HG02642 (cell line): ENCODE results near the gene PGRMC1.
A peak's percentile ranks its signal among the peaks of the same experiment; 100 is the strongest.
"Not testable (repeated sequence)": the region's sequence is repeated elsewhere in the genome, so short reads cannot be mapped to it uniquely, and the experiment has no call there.

ENCODE experiments used
- ATAC-seq: cut with Tn5 transposase; IDR thresholded peaks from one replicate; pipeline ENCODE4 v1.9.1; 2021; ENCODE audit warnings: mild to moderate bottlenecking; ENCODE audit not compliant: unreplicated experiment, poor library complexity

Gene PGRMC1

GRCh38 chrX:119230850-119231249 lies 5.2 kb upstream of the PGRMC1 start:
- ATAC-seq: no peak

DNA sequence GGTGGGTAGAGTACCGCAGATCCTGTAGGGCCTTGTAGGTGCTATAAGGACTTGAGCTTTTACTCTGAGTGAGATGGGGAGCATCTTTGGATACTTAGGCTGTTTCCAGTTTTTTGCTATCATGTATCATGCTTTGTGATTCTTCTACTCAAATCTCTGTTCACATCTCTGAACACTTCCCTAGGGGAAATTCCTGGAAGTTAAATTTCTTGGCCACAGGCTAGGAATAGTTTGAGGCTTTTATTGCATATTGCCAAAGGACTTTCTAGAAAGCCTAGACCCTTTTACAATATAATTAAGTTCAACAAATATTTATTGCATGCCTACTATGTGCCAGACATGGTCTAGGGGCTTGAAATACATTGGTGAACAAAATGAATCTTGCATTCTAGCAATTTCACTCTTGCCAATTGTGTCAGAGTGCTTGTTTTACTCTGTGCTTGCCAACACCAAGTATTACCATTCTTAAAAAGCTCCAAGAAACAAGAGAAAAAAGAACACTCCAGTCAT lies 4.1 kb upstream of the PGRMC1 start:
- ATAC-seq: no peak

- ATAC-seq: no peak
Measured at GRCh38 chrX:119235051-119235511, 1.0 kb upstream of the PGRMC1 start.

GRCh38 chrX:119236623-119237561 lies 807 bp downstream of the PGRMC1 start:
- ATAC-seq: peak; percentile 31

DNA sequence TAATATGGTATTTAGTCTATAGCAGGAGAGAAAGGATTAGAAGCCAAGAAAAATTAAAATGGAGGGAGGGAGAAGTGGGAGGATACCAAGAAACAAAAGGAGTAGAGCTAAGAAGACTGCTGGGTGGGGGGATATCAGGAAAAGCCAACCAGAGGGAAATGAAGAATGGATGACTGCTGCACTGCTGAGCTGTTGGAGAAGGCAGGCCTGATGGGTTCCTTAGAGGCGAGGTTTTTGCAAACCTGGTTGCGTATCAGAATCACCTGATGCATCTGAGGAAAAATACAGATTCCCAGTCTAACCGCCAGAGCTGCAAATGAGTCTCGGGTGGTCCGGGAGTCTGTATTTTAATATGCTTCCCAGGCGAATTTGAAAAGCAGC lies 1.5 kb downstream of the PGRMC1 start:
- ATAC-seq: no peak

- ATAC-seq: no peak
Measured at GRCh38 chrX:119238557-119238956, 2.5 kb downstream of the PGRMC1 start.

DNA sequence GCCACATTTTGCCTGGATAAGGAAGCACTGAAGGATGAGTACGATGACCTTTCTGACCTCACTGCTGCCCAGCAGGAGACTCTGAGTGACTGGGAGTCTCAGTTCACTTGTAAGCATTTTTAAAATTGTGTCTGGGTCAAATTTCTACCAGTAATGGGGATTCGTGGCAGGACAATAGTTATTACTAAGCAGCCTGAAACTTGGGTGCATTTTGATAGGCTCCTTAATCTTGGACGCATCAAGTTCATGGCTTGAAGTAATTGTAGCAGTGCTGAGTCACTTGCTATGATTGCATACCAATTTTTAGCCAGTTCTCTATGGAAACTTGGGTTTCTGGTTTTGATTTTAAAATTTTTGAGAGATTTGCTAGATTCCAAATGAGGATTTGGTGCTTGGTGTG lies 4.3 kb downstream of the PGRMC1 start:
- no peak for ATAC-seq

- no peak for ATAC-seq
Measured at GRCh38 chrX:119247702-119248101, 11.6 kb downstream of the PGRMC1 start.

GRCh38 chrX:119249891-119250290 lies 13.8 kb downstream of the PGRMC1 start:
- no peak for ATAC-seq

DNA sequence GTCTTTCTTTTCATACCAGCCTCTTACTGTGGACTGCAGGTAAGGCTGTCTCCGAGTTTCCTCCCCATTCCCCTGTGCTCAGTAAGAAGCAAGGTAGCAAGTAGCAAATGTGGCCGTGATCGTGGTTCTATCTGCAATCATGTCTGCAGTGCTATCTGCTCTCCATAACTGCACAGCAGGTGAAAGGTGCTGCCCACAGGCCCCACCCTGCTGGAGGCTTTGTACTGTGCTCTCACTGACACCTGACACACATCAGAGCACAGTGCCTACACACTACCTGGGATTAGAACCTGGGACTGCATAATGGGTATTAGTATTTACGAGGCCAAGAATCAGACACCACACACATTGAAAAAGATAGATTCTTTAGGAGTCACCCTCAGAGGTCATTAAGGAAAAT lies 15.3 kb downstream of the PGRMC1 start:
- ATAC-seq: no peak

DNA sequence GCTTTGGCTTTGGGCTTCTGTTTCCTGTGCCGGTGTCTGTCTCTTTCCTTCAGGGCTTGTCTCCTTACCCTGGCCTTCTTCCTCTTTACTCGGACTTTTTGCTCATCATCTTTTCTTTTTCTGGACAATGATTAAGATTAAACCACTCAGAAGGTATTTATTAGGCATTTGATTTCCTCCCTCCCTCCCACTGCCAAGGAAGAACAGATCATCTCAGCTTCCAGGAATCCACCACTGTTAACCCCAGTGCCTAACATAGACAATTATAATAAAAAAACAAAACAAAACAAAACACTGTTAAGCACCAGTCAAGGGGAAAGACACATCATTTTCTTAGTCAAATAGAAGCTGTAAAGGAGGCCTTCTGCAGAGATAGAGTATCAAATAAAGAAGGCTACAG lies 16.6 kb downstream of the PGRMC1 start:
- ATAC-seq: no peak

DNA sequence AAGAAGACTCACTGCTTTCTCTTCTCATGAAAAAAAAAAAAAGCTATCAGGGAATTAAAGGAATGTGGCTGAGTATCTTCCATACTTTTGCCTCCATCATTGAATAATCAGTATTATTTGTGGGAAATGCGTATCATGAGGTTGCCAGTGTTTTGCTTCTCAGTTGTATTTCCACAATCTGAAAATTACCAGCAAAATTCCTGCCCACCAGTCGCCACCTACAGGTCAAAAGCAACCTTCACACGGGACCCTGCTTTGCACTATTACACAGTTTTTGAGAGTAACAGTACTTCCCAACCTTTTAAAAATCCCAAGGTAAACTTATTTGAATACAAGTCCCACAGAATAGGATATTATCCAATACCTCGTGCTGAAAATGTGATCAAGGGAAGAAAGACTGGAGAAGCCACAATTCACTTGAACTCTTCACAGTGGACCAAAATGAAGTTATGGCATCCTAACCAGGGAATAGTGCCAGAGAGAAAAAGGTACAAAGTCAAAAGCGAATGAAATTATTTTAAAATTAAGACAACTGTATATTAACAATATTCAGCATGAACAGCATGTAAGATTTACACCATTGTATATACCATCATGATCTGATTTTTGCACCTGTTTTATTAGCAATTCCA lies 30.4 kb downstream of the PGRMC1 start:
- ATAC-seq: no peak

GRCh38 chrX:119267115-119267514 lies 31.0 kb downstream of the PGRMC1 start:
- ATAC-seq: not testable (repeated sequence)

DNA sequence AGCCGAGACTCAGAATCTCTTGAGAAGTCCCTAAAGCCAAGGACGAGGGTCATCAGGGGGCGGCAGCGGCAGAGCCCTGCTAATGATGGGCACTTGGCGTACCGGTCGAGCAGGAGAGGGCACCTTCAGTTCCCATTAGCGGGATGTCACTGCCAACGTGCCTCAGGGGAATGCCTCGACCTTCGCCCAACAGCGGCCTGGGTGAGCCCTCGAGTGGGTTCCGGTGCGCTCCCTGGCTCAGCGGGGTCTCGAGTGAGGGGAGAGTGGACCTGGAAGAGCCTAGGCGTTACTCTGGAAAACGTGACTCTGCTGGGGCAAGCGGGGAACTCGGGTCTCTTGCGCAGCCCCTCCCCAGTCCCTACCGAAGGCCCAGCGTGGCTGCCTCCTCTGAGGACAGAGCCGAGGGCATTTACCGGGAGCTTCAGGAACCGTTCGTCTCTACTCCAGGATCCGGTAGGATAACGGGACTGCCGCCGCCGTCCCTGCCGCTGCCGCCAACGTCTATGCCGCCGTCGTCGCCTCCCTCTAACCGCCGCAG lies 36.9 kb downstream of the PGRMC1 start:
- no peak for ATAC-seq

DNA sequence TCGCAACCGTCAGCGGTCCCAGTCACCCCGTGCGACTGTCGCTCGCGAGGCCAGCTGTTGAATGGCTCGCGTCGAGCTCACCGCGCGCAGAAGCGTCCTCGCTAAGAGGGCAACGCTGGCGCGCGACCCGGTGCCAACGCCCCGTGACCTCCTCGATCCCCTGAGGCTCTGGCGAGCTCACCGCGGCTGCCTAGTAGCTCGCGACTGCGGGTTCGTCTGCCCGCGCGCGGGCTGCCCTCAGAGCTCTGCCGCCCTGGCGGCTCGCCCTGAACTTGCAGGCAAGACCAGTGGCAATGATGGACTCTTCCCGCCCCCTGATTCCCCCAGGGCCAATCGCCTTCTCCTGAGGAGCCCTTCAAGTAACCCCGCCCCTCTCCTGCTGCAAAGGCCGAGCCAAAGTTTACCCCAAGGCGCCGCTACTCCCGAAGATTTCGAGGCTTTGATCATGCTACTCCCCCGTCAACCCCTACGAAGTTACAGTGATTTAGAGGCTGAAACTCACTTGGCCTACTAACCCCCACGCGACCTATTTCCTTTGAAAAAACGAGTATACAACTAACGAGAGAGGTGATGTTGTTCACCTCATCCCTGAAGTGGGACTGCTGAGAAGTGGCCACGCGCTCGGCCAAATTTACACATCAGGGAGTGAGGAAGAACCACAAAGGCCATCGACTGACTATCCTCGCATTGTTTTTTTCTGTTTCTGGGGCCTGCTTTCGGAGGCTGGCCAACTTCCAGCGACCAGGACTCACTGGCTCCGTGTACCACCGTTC lies 37.5 kb downstream of the PGRMC1 start:
- ATAC-seq: no peak

DNA sequence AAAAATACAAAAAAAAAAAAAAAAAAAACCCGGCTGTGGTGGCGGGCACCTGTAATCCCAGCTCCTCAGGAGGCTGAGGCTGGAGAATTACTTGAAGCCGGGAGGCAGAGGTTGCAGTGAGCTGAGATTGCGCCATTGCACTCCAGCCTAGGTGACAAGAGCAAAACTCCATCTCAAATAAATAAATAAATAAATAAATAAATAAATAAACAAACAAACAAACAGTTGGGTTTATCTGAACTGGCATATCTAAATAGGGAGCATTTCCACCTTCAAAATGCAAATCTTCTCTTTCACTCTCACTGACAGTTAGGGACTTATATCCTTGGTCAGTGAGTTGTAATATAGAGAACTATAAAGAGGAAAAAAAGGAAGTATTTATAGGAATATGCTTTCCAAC lies 46.3 kb downstream of the PGRMC1 start:
- not testable (repeated sequence) for ATAC-seq

DNA sequence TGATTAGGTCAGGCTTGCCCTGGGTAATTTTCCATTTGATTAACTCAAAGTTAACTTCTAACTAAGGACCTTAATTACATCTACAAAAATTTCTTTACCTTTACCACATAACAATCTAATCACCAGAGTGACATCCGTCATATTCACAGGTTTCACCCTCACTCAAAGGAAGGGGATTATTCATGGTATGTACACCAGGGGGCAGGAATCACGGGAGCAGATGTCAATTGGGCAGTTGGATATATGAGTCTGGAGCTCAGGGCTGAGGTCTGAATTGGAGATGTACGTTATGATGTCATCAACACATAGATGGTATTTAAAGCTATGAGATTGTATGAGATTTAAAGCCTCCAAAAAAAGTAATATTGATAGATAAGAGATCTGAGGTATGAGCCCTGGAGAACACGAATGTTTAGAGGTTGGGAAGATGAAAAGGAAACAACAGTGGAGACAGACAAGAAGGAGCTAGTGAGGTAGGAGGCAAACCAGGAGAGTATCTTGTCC lies 52.9 kb downstream of the PGRMC1 start:
- ATAC-seq: no peak

- ATAC-seq: no peak
Measured at GRCh38 chrX:119290476-119290875, 54.4 kb downstream of the PGRMC1 start.

- not testable (repeated sequence) for ATAC-seq
Measured at GRCh38 chrX:119291246-119291645, 55.2 kb downstream of the PGRMC1 start.

- no peak for ATAC-seq
Measured at GRCh38 chrX:119292445-119292844, 56.4 kb downstream of the PGRMC1 start.
